Measurements from ENCODE around the gene EIF2S3. TPM values are rescaled to one million over a fixed set of nuclear protein-coding genes. Genes with fewer than 3 reads are reported as not detected.

Gene EIF2S3
- total RNA-seq, 1 donor from 2014 or later, result 135 TPM

DNA sequence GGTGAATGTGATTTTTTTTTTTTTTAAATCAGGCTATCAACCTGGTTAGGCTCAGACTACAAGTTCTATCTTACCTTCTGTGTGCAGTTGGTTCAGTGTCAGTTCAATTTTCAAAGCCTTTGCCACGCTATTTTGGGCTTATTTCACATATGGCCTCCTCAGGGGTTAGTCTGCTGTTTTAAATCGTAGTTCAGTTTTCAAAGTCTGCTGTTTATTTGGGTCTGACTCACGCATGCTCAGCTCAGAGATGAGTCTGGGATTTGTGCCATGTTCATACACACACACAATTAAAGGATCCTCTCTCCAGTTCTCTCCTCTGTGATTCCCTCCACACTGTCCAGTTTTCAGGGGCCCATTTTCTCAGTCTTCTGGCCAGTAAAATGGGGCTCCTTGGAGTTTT, 62.5 kb downstream of the EIF2S3 start:
- no peak for DNase-seq
- intact Hi-C loops (cut with DNase I), result no loop called here
- H3K4me3 ChIP-seq, result no peak overlapping the region
- TF ChIP-seq, protein P1, sequence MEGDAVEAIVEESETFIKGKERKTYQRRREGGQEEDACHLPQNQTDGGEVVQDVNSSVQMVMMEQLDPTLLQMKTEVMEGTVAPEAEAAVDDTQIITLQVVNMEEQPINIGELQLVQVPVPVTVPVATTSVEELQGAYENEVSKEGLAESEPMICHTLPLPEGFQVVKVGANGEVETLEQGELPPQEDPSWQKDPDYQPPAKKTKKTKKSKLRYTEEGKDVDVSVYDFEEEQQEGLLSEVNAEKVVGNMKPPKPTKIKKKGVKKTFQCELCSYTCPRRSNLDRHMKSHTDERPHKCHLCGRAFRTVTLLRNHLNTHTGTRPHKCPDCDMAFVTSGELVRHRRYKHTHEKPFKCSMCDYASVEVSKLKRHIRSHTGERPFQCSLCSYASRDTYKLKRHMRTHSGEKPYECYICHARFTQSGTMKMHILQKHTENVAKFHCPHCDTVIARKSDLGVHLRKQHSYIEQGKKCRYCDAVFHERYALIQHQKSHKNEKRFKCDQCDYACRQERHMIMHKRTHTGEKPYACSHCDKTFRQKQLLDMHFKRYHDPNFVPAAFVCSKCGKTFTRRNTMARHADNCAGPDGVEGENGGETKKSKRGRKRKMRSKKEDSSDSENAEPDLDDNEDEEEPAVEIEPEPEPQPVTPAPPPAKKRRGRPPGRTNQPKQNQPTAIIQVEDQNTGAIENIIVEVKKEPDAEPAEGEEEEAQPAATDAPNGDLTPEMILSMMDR (IDR thresholded peaks at IDR 0.05), result no peak
- H3K4me1 ChIP-seq, result no peaks in the 10 kb centered on the region
- no peaks in the 10 kb centered on the region for H3K9me3 ChIP-seq
- H3K36me3 ChIP-seq, result no peaks in the 10 kb centered on the region
- ATAC-seq, result no peak
- no peaks in the 10 kb centered on the region for H3K27me3 ChIP-seq
- H3K27ac ChIP-seq, result no peak overlapping the region

DNA sequence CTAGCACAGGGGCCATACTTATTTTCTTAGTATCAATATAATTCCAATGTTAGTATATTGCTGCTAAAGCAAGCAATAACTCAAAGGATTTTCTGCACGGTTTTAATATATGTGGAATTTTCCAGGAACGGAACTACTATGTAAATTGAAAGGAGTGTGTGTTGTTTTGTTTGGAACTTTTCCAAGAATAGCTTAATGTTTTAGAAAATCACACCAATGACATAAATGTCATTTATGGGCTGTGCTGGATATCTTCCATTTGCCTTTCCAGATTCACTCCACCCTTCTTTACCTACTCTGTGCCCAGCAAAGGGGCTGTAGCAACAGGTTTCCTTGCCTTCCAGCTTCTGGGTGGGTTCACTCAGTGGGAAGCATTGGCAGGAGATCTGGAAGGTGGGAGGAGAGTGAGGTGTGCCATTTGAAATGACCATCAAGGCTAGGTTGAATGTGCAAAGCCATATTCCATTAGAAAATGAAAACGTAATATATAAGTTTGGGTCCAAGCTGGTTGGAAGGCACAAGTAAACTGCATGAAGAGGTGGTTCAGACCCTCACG, 69.6 kb downstream of the EIF2S3 start:
- TF ChIP-seq, protein P1 (IDR thresholded peaks at IDR 0.05), result no peak
- DNase-seq (no peak), ATAC-seq (no peak)
- Histone ChIP-seq H3K36me3 (no peaks in the 10 kb centered on the region), H3K9me3 (no peaks in the 10 kb centered on the region), H3K4me1 (no peaks in the 10 kb centered on the region), H3K27me3 (no peaks in the 10 kb centered on the region), H3K4me3 (no peak overlapping the region), H3K27ac (no peak overlapping the region)
- intact Hi-C loops (cut with DNase I), result no loop called here

DNA sequence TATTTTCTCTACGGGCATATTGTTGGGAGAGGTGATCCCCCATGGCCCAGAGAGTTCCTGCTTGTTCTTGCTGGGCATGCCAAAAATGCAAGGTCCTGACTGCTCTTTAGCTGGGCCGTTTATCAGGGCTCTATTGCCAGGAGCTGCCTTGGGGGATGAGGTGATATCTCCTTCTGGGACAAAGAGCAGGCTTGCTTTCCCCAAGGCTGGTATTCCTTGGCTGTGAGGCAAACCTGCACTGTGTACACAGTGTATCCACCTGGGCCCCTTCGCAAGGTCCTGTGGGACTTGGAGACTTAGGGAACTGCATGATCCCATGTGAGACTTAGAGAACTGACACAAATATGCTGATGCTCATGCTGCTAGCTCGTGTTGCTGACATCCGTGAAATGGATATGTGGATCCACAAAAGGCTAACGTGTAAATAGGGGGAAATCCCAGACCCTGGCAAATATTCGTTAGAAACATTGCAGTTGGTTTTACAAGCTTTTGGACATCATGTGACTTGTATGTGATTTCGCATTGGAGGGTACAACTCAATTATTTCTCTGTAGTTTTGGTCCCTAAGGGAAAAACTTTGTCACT, 70.4 kb downstream of the EIF2S3 start:
- DNase-seq (no peak), ATAC-seq (no peak)
- H3K36me3 ChIP-seq, result no peaks in the 10 kb centered on the region
- TF ChIP-seq, protein P1 (IDR thresholded peaks at IDR 0.05), result no peak
- H3K27ac ChIP-seq, result no peak overlapping the region
- H3K4me1 ChIP-seq, result no peaks in the 10 kb centered on the region
- no peaks in the 10 kb centered on the region for H3K27me3 ChIP-seq
- intact Hi-C loops (cut with DNase I), result no loop called here
- no peak overlapping the region for H3K4me3 ChIP-seq
- H3K9me3 ChIP-seq, result no peaks in the 10 kb centered on the region

Other genes starting within 250 kb of the EIF2S3 start
- gene APOO, start 147.0 kb upstream of the EIF2S3 start, total RNA-seq, result 12.0 TPM
- not detected for gene CXorf58, start 146.9 kb upstream of the EIF2S3 start, total RNA-seq
- gene KLHL15, start 27.8 kb upstream of the EIF2S3 start, total RNA-seq, result 7.1 TPM
- 41.5 TPM for gene ZFX, start 94.8 kb downstream of the EIF2S3 start, total RNA-seq

All from upper lobe of right lung (tissue), 1 donor.